HG03175 (cell line): ENCODE results near the gene PRICKLE2.

Experiments used
- ATAC-seq: cut with Tn5 transposase; IDR thresholded peaks from one replicate; pipeline ENCODE4 v1.9.1; 2021; ENCODE audit warnings: mild to moderate bottlenecking, moderate library complexity; ENCODE audit not compliant: unreplicated experiment

Gene PRICKLE2

DNA sequence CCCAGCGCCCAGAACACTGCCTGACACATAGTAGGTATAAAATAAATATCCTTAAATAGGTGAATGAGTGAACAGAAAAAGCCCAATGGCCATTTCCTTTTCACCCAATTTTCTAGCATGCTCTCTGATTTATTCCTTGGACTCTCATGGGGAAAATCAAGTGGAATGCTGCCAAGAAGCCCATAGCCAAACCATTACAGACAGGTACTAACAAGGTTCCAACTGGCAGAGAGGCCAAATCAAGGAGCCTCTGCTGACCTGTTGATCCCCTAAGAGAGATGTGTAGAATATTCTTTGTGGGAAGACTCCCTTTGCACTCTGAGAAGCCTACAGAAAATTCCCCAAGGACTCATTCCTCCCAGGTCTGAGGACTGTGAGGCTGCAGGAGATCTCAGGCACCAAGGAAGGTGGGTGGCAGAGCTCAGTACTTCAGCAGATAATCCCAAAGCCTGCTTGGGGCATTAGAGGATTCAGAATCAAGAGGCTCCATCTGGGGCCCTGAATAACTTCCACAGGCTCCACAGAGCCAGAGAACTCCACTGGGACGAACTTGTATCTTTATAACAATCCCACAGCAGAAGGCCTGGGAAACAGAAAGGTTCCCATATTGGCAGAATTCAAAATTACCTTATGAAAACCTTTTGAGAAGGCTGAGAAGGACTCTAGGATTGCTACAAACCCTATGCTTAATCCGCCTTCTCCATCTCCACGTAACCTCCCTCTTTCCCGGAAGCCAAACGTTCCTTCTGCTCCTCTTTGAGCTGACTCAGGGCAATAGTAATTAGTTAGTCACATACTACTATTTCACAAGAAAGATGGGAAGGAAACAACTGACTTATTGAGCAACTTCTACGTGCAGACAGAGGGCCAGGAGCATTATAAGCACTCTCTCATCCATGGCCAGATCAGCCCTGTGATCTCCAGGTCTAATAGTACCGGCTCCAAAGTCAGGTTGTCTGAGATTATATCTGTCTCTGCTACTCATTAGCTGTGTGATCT lies 34.5 kb downstream of the PRICKLE2 start:
- no peak for ATAC-seq

GRCh38 chr3:64188810-64189560 lies 36.3 kb downstream of the PRICKLE2 start:
- no peak for ATAC-seq

GRCh38 chr3:64187065-64187959 lies 38.0 kb downstream of the PRICKLE2 start:
- no peak for ATAC-seq

- no peak for ATAC-seq
Measured at GRCh38 chr3:64186667-64187064, 38.6 kb downstream of the PRICKLE2 start.

GRCh38 chr3:64185436-64185835 lies 39.8 kb downstream of the PRICKLE2 start:
- no peak for ATAC-seq

DNA sequence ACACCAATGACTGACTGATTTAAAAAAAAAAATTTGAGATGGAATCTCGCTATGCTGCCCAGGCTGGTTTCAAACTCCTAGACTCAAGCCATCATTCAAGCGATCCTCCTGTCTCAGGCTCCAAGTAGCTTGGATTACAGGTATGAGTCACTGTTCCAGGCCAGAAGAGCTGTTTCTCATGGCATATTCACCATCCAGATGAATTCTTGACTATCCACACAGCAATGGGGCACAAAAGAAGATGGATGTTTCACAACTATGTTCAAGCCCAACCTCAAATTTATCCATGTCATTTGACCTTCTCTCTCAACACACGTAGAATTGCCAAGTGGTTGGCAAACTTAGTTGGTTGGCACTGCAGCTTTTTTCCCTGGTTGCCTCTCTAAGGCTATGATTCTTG lies 40.6 kb downstream of the PRICKLE2 start:
- ATAC-seq, result no peak

GRCh38 chr3:64179860-64180259 lies 45.4 kb downstream of the PRICKLE2 start:
- no peak for ATAC-seq

- ATAC-seq, result no peak
Measured at GRCh38 chr3:64179249-64179648, 46.0 kb downstream of the PRICKLE2 start.

DNA sequence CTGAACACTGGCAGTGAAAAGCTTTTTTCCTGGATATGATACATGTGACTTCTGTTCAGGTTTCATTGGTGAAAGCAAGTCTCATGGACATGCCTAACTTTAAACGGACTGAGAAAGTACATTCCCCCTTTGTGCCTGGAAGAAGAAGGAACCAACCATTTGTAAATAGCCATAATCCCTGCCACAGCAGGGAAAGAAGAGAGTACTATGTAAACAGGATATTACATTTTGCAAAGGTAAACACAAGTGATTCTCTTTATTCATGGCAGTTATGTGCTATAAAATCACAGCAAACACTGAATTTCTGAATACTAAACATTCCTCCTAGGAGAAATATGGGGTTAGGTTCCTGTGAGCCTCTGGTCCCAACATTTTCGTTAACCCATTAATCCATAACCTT lies 46.8 kb downstream of the PRICKLE2 start:
- no peak for ATAC-seq

GRCh38 chr3:64176461-64176996 lies 48.7 kb downstream of the PRICKLE2 start:
- no peak for ATAC-seq

GRCh38 chr3:64174328-64174727 lies 50.9 kb downstream of the PRICKLE2 start:
- ATAC-seq, result no peak

DNA sequence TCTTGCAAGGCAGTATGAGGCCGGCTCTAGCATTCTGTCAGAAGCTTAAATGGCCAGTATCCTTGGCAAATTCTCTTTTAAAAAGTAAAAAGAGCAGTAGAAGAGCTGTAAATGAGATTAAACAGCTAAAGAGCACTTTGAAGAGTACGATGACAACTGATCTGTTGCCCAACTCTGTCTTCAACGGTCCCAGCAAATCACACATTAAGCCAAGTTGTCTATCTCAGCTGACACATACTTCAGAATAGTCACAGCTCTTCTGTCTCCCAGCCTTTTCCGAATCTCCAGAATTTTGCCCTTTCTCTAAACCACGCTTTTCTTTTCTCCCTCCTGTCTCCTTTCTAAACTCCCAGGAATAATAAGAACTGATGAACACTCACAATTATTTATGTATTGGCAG lies 51.7 kb downstream of the PRICKLE2 start:
- ATAC-seq, result no peak

DNA sequence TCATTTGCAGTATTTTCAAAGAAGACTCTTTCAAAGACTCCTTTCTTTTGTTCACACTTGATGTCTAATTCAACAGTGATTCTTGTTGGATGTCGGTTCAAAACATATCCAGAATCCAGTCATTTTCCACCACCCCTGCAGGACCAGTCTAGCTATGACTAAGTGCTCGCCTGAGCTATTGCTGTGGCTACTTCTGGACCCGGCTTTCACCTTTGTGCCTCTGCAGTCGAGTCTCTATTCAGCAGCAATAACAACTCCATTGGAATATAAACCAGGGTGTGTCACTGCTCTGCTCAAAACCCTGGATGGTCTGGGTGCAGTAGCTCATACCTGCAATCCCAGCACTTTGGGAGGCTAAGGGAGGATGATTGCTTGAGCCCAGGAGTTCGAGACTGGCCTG lies 55.0 kb downstream of the PRICKLE2 start:
- no peak for ATAC-seq

DNA sequence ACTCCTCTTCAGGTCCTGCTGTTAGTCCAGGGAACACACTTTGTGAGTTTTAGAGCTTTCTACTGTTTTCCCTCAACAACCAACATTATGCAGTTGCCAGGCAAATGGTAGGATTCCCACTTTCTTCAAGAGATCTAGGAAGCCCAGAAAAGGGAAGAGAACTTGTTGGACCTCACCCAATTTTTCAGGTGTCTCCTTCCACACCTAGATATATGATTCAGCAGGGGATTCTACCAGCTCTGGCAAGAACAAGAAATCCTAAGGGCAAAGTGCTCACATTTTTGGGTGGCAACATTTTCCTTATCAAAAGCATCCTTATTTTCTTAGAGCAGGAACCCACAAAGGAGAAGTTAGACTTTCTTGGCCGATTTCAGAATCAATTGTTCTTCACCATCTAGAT lies 57.4 kb downstream of the PRICKLE2 start:
- no peak for ATAC-seq

- ATAC-seq, result no peak
Measured at GRCh38 chr3:64167351-64167750, 57.9 kb downstream of the PRICKLE2 start.

DNA sequence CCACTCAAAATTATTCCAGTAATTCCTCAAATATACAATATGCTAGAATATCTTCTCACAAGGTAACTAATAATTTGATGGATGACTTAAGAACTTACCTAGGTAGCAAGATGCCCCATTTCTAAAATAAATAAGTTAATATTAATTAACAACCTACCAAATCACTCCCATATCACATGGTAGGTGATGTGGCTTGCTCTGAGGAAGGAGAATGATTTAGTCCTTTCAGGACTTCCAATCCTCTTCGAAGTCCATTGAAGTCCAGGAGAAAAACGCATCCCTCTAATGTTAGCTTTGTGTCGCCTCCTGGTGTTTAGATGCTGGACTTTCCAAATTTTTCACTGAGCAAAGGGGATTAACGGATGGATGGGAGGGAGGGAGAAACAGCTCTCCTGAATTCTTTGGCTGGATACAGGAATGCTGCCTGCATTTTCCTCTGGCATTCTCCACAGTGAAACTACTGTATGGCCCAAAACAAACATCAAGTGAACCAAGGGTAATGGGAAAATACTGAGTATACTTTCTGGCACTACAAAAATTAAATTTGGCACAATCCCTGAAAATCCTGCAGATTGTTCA lies 58.6 kb downstream of the PRICKLE2 start:
- no peak for ATAC-seq

DNA sequence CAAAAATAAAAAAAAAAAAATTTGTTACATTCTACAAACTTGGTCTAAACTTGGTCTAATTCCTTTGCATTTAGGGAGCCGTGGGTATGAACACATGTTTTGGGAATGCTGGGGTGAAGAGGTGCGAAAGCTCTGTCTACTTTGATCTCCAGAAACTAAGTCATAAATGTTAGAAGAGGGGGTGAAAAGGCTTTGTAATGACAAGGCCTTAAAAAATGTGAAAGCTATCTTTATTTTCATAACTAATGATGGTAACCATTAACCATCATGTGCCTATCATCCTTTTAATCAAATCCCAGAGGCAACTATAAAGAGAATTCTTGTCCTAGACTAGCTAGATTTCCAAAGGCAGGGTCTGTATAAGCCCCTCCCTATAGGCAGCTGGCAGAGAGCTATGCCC lies 60.9 kb downstream of the PRICKLE2 start:
- no peak for ATAC-seq

- no peak for ATAC-seq
Measured at GRCh38 chr3:64163755-64164148, 61.5 kb downstream of the PRICKLE2 start.

DNA sequence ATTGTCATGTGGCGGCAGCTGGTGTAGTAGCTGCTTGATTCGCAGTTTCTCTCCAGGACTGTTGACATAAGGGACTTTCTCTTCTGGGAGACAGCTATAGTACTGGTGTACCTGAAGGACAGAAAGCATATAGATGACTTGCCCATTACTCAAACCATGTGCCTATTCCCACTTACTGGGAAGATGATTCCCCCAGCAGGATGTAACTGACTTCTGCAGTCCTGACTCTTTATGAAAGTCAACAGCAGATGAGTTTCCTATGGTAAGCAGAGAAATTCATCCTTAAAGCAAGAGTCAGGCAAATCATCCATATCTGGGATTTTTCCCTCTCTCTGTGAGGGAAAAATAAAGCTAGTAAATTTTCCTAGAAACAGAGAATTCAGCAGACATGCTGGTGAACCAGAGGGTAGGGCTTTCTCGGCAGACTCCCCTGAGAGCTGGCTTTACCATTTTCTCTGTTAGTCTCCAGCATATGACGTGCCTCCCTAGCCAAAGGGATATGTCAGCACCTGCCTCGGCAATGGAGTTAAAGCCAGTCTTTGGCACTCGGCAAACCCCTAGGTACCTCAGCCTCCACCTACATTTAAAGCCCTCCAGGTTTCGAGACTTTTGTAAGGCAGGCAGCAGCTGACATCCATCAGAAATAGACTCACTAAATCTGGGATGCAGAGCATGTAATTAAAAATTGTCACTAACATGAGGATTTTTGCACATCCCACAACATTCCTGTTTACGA lies 62.1 kb downstream of the PRICKLE2 start:
- no peak for ATAC-seq
